GM19099 (cell line): ENCODE data around the gene RCN1.

Source experiments
- POLR2A ChIP-seq: IDR thresholded peaks from 3 replicates; pipeline ENCODE4 v1.6.1; 2011; ENCODE audit warnings: low read depth; ENCODE audit not compliant: insufficient read length; ENCODE audit errors: extremely low read depth

Gene RCN1

DNA sequence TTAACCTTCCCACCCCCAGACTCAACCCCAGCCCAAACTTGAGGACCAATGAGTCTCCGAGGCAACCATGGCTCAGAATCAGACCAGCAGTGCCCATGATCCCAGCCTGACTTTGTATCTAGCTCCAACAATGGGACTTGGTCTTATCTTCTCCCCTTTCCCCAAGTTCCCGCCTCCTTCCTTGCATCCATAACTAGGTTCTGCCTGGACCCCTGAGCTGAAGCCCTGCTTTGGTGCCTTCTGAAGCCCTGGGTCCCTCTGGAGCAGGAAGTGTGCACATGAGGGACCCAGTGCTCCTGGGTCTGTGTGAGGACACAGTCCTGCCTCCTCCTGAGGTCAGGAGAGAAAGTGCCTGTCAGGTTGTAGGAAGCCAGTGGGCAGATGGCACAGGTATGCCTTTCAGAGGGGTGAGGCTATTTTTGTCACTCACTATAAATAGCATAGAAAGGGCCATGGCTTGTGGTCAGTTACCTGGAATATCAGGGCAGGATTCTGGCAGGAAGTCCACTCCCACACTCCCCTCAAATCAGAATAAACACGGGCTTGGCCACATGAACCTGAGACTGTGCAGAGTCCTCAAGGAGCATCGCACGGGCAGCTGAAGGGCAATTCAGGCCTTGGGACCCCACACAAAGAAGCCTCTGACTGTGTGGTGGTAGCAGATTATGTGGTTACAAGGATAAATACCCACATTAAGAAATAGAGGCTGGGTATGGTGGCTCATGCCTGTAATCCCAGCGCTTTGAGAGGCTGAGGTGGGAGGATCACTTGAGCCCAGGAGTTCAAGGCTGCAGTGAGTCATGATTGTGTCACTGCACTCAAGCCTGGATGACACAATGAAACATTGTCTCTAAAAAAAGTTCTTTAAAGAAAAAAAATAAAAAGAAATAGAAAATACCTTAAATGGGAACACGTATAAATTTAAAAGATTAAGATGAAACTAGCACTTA lies 27.4 kb downstream of the RCN1 start:
- TF ChIP-seq POLR2A, result no peak

DNA sequence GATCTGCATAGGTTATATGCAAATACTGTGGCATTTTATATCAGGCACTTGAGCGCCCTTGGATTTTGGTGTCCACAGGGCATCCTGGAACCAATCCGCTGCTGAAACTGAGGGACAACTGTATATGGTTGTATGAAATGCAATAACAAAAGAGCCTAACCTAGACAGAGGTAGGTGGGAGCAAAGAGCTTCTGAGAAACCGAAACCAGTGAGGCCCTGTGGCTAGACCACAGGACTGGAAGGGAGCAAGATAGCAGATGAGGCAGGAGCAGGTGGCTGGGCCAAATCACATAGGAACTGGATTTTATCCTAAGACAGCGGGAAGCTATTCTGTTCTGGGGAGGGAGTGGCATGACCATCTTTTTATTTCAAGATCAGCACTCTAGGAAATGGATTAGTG lies 30.1 kb downstream of the RCN1 start:
- TF ChIP-seq POLR2A, result no peak

DNA sequence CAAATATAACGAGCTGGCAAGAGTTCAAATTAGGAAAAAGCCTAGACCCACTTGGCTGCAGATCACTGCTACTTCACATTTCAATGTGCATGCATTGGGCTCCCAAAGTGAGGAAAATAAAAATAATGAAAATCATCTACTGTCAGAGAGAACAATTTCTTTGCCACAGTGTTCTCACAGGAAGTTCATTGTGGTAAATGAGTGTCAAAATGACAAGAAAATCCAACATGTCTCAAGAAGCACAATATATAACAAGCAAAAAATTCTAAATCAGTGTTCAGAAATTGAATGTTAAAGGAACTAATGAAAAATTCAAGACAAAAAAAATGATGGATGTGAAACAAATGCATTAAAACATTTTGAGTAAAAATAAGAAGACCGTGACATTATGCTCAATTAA lies 31.3 kb downstream of the RCN1 start:
- no peak for TF ChIP-seq POLR2A

DNA sequence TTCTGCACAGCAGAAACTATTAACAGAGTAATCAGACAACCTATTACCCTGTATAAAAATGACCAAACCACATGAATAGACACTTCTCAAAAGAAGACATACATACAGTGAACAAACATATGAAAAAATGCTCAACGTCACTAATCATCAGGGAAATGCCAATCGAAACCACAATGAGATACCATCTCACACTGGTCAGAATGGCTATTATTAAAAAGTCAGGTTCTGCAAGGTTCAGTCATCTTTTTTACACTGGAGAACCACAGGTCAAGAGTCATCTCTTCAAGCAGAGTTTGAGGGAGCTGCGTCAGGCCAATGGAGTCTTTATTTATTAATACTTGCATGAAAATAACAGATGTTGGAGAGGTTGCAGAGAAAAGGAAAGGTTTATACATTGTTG lies 40.4 kb downstream of the RCN1 start:
- no peak for TF ChIP-seq POLR2A

DNA sequence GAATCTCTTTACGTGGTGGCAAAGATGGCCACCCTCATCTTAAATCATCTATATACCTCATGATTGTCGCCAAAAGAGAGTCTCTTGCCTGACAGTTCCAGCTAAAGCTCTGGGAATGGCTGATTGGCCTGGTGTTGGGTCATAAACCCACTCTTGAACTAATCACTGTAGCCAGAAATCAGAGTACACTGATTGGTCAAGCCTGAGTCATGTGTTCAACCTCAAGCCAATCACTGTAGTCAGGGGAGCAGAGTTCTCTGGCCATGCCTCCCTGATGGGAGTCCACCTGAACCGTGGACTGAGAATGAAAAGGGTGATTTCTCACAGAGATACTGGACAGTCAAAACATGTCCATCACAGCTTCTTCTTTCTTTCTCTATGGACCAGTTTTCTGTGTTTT lies 45.8 kb downstream of the RCN1 start:
- no peak for TF ChIP-seq POLR2A

DNA sequence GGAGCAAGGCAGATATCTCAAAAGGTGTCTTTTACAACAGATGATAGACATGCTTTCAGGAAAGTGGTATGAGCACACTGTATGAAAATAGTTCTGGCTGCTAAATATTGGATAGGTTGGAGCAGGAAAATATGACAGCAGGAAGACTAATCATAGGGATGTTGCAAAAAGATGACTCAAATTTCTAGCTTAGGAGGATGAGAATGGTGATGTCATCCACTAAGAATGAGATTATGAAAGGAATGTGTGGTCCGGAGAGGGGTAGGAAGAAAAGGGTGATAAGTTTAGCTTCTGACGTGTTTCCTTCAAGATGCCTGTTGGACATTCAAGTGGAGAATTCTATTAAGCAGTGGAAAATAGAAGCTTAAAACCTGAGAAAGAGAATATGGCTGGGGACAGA lies 46.4 kb downstream of the RCN1 start:
- TF ChIP-seq POLR2A, result no peak

DNA sequence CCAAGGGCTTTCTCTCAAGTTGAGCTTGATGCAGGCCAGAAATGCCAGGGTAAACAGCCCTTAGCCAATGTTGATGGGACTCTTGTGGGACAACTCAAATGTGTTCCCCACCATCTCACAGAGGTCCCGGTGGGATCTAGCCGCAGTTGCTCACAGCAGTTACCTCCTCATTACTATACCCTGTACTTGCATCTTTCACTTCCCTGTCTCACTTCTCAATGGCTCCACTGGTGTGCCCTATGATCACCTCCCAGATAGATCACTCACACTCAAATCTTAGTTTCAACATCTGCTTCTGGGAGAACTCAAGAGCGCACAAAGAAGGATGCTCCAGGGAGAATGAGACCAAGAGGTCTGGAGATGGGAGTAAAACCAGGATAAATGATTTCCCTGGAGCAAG lies 47.0 kb downstream of the RCN1 start:
- TF ChIP-seq POLR2A, result no peak

DNA sequence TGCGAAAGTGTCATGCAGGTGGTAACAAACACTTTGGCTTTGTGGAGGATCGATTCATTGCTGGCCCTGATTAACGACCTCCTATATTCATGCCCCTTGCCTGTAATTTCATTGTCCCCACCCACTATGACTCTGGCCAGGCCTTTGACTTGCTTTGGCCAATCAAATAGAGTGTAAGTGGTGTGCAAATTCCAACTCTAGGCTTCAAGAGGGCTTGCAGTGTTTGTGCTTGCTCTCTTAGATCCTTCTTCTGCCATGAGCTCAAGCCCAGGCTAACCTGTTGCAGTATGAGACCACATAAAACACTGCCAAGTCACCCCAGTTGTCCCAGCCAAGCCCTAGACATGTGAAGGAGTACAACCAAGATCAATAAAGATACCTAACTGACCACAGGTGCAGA lies 48.0 kb downstream of the RCN1 start:
- no peak for TF ChIP-seq POLR2A

DNA sequence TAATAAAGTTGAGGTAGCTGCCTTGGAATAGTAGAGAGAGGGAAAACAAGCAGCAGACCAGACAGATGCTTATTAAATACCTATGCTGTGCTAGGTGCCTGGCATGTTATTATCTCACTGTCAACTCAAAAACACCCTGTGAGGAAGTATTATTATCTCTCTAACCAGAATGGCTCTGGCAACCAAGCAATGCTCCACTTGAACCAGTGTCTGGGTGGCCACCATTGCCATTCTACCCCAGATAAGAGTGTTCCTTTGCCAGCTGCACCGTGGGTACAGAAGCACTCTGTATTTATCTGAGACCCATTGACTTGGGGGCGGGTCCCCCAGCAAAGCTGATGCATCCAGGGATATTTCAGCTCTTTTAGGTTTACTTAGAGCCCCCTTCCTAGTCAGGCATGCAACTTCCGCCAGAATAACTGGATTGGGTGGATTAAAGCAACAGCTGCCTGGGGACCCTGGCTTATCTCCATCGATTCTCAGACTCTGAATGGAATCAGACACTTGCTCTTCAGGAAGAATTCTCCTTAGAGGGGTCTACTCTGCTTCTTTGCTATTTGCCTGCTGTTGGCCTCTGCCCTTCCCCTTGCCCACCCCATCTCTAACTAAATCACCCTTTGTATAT lies 49.1 kb downstream of the RCN1 start:
- TF ChIP-seq POLR2A, result no peak

DNA sequence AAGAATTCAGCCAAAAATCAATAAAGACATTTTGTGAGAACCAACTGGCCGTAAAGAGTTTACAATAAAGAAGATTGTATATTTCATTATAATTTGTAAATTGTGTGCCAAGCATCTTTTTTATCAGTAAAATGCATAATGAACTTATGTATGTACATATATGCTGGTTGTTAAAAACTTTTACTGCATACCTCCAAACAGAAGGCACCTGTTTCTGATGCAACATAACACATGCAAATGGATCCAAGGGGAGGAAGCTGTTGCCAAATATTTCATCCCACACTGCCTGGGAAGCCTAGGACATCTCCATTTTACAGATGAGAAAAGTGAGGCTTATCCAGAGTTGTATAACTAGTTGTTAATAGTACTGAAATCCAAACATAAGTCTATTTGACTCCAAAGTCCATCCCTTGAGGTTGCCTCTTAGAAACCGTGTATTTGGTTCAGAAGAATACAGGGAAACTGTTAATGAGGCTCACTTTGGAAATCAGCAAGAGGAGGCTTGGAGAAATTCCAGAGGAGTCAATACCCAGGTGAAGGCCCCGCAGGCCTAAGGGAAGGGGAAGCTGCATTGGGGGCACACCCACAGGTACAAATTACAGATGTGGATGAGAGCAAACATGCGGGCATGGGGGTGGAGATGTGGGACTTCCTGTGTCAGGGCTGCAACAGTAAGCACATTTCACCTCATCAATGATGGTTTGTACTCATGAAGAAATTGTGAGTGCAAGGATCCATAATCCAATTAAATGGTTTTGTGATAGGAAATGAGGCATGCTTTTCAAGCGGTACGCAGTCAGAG lies 51.1 kb downstream of the RCN1 start:
- TF ChIP-seq POLR2A, result no peak

DNA sequence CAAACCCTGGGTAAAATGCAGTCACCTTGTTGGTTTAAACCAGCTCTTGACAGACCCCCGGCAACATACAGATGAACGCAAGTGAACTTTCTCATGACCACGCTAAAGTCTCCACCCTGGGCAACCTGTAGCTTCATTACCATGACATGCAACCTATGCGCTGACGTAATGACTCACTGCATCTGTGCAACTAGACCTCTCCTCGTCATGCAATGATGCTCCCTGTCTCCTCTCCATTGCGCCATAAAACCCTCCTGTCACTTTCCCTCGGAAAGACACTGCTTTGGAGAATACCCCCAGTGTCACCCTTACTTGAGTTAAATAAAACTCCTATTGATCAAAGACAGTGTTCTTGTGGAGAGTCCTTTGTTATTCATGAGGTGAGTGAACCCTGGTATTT lies 52.5 kb downstream of the RCN1 start:
- TF ChIP-seq POLR2A, result no peak

DNA sequence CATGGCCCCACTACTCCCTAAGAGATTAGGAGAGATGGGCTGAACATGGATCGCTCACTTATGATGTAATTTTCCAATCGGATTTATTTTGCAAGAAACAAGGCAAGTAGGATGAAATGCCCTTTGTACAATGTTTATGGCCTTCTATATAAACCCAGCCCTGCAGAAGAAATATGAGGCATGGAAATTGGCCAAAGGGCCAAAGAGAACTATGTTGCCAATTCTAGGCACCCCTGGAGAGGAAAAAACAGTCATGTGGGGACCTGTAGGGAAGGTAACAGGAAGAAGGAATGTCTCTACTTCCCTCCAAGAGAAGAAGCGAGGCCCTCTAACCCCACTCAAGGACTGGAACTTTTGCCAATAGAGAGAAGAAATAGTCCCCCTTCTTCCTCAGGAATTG lies 54.4 kb downstream of the RCN1 start:
- TF ChIP-seq POLR2A, result no peak

DNA sequence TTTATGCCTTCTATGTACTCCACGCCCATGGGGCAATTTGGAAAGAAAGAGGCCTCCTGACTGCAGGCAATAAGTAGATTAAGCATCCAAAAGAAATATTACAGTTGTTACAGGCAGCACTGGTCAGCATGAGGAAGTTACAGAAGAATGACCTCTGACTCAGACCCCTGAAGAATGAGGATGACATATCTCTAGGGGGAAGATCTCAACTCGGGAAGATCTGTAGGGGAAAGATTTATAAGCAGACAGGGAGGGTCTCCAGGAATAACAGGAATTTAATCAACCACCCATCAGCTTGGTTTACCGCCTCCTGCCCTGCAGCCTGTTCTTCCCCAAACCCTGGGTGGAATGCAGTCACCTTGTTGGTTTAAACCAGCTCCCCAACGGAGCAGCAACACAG lies 58.0 kb downstream of the RCN1 start:
- no peak for TF ChIP-seq POLR2A

DNA sequence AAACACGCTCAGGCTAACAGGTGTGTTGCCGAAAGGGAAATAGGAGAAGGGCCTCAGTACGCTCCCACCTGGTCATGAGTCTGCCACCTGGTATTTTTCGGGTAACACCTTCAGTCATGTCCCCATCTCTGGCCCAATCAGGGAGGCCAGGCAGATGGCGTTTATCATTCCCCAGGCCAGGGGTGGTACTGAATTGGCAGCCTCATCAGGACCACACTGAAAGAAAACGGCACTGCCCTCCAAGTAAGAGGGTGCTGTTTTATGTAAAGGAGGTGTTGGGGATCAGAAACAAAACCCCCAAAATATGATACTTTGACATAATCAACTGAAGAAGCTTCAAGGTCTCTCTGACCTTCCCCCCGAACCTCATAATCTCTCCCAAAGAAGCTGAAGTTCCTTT lies 58.9 kb downstream of the RCN1 start:
- no peak for TF ChIP-seq POLR2A

DNA sequence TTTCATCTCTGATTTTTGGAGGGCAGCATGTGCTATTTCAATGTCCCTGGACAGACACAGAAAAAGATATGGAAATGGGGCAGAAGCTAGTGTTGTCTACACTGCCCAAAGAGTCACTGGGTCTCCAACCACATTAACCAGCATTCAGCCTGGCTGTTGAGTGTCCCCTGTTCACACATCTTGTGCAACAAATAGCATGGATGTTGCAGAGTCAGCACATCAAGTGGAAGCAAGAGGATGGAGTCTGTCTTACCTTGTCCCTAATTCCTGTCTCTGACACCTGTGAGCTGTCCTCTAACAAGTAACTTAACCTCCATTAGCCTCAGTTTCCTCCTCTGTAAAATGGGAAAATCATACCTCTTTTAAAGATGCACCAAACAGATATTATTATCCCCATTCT lies 60.2 kb downstream of the RCN1 start:
- no peak for TF ChIP-seq POLR2A
